Hematopoietic multipotent progenitor cell treated with erythropoietin and hydrocortisone succinate and interleukin-3 and kit ligand, for 6 days (in vitro differentiated cells): ENCODE data around the gene LEPROT.
A peak's percentile ranks its signal among the peaks of the same experiment; 100 is the strongest.
"Not testable (repeated sequence)": the region's sequence is repeated elsewhere in the genome, so short reads cannot be mapped to it uniquely, and the experiment has no call there.

Source experiments
- DNase-seq: peaks from one replicate; pipeline ENCODE4 v3.0.0-alpha.2; 2015

Gene LEPROT

GRCh38 chr1:65441464-65441863, 21.0 kb downstream of the LEPROT start:
- DNase-seq = no peak

- DNase-seq = no peak
Observed at GRCh38 chr1:65442442-65442841, 22.0 kb downstream of the LEPROT start.

GRCh38 chr1:65443647-65444046, 23.2 kb downstream of the LEPROT start:
- DNase-seq = no peak

- no peak for DNase-seq
Observed at GRCh38 chr1:65444128-65444640, 23.7 kb downstream of the LEPROT start.

GRCh38 chr1:65445837-65446236, 25.4 kb downstream of the LEPROT start:
- DNase-seq = no peak

- no peak for DNase-seq
Observed at GRCh38 chr1:65449214-65449823, 28.9 kb downstream of the LEPROT start.

GRCh38 chr1:65455678-65456077, 35.2 kb downstream of the LEPROT start:
- DNase-seq = not testable (repeated sequence)

GRCh38 chr1:65456481-65456880, 36.0 kb downstream of the LEPROT start:
- DNase-seq = no peak

GRCh38 chr1:65457868-65458267, 37.4 kb downstream of the LEPROT start:
- DNase-seq = no peak

- peak; percentile 1 for DNase-seq
Observed at GRCh38 chr1:65458730-65459396, 38.4 kb downstream of the LEPROT start.

- peak; percentile 82 for DNase-seq
Observed at GRCh38 chr1:65459397-65459768, 38.9 kb downstream of the LEPROT start.

- DNase-seq = not testable (repeated sequence)
Observed at GRCh38 chr1:65465837-65466236, 45.4 kb downstream of the LEPROT start.

- peak; percentile 84 for DNase-seq
Observed at GRCh38 chr1:65467536-65467935, 47.1 kb downstream of the LEPROT start.

GRCh38 chr1:65469126-65469888, 48.8 kb downstream of the LEPROT start:
- peak; percentile 90 for DNase-seq

GRCh38 chr1:65469889-65470340, 49.4 kb downstream of the LEPROT start:
- DNase-seq = peak; percentile 72

- no peak for DNase-seq
Observed at GRCh38 chr1:65470766-65471165, 50.3 kb downstream of the LEPROT start.

- DNase-seq = no peak
Observed at GRCh38 chr1:65471213-65471833, 50.9 kb downstream of the LEPROT start.

GRCh38 chr1:65471861-65472332, 51.4 kb downstream of the LEPROT start:
- no peak for DNase-seq

GRCh38 chr1:65476327-65476726, 55.9 kb downstream of the LEPROT start:
- DNase-seq = no peak

GRCh38 chr1:65477414-65478378, 57.2 kb downstream of the LEPROT start:
- no peak for DNase-seq

- DNase-seq = no peak
Observed at GRCh38 chr1:65478379-65479026, 58.0 kb downstream of the LEPROT start.
